TTC549 (cell line): ENCODE results near the gene TARS2.

Experiments used
- FAIRE-seq: peaks from 2 replicates; lab custom pipeline; 2012; peaks lifted over from hg19 to GRCh38; lab: Jason Lieb, UNC

Gene TARS2

GRCh38 chr1:150536836-150537731 lies 49.9 kb downstream of the TARS2 start:
- FAIRE-seq, result no peak

GRCh38 chr1:150537732-150538684 lies 50.8 kb downstream of the TARS2 start:
- FAIRE-seq, result no peak

- FAIRE-seq, result no peak
Measured at GRCh38 chr1:150543500-150544143, 56.4 kb downstream of the TARS2 start.

- no peak for FAIRE-seq
Measured at GRCh38 chr1:150544204-150544603, 57.0 kb downstream of the TARS2 start.

GRCh38 chr1:150545486-150546032 lies 58.3 kb downstream of the TARS2 start:
- no peak for FAIRE-seq

- FAIRE-seq, result no peak
Measured at GRCh38 chr1:150546294-150546937, 59.2 kb downstream of the TARS2 start.

GRCh38 chr1:150548324-150548631 lies 61.1 kb downstream of the TARS2 start:
- FAIRE-seq, result no peak

GRCh38 chr1:150548632-150549495 lies 61.6 kb downstream of the TARS2 start, which contains the start of gene ADAMTSL4:
Gene ADAMTSL4, plus strand, starts transcription at chr1:150549408. Its CDS starts 2,881 bp downstream, at chr1:150552289.
- FAIRE-seq, result no peak

GRCh38 chr1:150549496-150550221 lies 62.4 kb downstream of the TARS2 start:
- FAIRE-seq, result no peak

GRCh38 chr1:150550222-150551050 lies 63.2 kb downstream of the TARS2 start:
- FAIRE-seq, result no peak

- FAIRE-seq, result no peak
Measured at GRCh38 chr1:150551051-150551783, 64.0 kb downstream of the TARS2 start.

GRCh38 chr1:150551784-150552127 lies 64.5 kb downstream of the TARS2 start:
- no peak for FAIRE-seq

- FAIRE-seq, result no peak
Measured at GRCh38 chr1:150552128-150552910, 65.1 kb downstream of the TARS2 start.

- FAIRE-seq, result no peak
Measured at GRCh38 chr1:150552911-150553289, 65.7 kb downstream of the TARS2 start.

GRCh38 chr1:150553392-150554085 lies 66.3 kb downstream of the TARS2 start:
- FAIRE-seq, result no peak

GRCh38 chr1:150554086-150554452 lies 66.8 kb downstream of the TARS2 start:
- no peak for FAIRE-seq
